IMR-90 (cell line): ENCODE measurements around the gene EXOC4. TPM values are rescaled to one million over a fixed set of nuclear protein-coding genes. Genes with fewer than 3 reads are reported as not detected.

Experiments used
- ATAC-seq: fragments of 200-7000 bp; cut with Tn5 transposase; 2 replicates; pipeline ENCODE4 v1.9.1; 2020; ENCODE audit warnings: low read depth, mild to moderate bottlenecking, moderate library complexity
- BruUV-seq: library from RNA; stranded (reverse); fragments of 400-500 nt; replicated peaks from 2 replicates; lab custom pipeline; 2021; lab: Mats Ljungman, UMichigan
- CTCF ChIA-PET: fragments of 300-600 bp; formaldehyde crosslinking; extraction: SDS; loops from one replicate; lab custom pipeline; 2021; ENCODE audit warnings: antibody characterized with exemption; lab: Yijun Ruan, JAX
- POLR2A ChIA-PET: fragments of 300-600 bp; sonication (Branson Sonifier 250); formaldehyde crosslinking; loops from one replicate; lab custom pipeline; 2022; ENCODE audit warnings: antibody characterized with exemption; ENCODE audit not compliant: unreplicated experiment; lab: Charles Lee
- DNase-seq: peaks from one replicate; pipeline ENCODE4 v3.0.0; 2013
- H2AFZ ChIP-seq: replicated peaks from 2 replicates; pipeline ENCODE3; 2013; ENCODE audit warnings: low read length, mild to moderate bottlenecking; ENCODE audit not compliant: poor library complexity
- H2AK5ac ChIP-seq: 2 replicates; pipeline ENCODE4 v1.6.1; 2013; ENCODE audit warnings: low read depth, low read length, inconsistent platforms
- H2AK9ac ChIP-seq: replicated peaks from 2 replicates; pipeline ENCODE3; 2013; ENCODE audit warnings: mild to moderate bottlenecking, low read depth, low read length, moderate library complexity; ENCODE audit not compliant: poor library complexity
- H2BK120ac ChIP-seq: 2 replicates; pipeline ENCODE4 v1.6.1; 2013; ENCODE audit warnings: low read depth, low read length, inconsistent platforms
- H2BK15ac ChIP-seq: 3 replicates; pipeline ENCODE4 v1.6.1; 2013; ENCODE audit warnings: low read depth, low read length, inconsistent platforms
- H2BK20ac ChIP-seq: 2 replicates; pipeline ENCODE4 v1.6.1; 2013; ENCODE audit warnings: low read depth, mild to moderate bottlenecking, inconsistent platforms, low read length, moderate library complexity
- H2BK5ac ChIP-seq: 2 replicates; pipeline ENCODE4 v1.6.1; 2013; ENCODE audit warnings: mild to moderate bottlenecking, low read depth, low read length, inconsistent platforms; ENCODE audit not compliant: poor library complexity, severe bottlenecking
- H3K14ac ChIP-seq: replicated peaks from 2 replicates; pipeline ENCODE4 v1.6.1; 2013; ENCODE audit warnings: low read depth, low read length, inconsistent platforms
- H3K18ac ChIP-seq: 2 replicates; pipeline ENCODE4 v1.6.1; 2013; ENCODE audit warnings: low read depth, low read length, control low read depth
- H3K23ac ChIP-seq: 2 replicates; pipeline ENCODE4 v1.6.1; 2013; ENCODE audit warnings: low read depth, low read length, inconsistent platforms
- H3K27ac ChIP-seq: 2 replicates; pipeline ENCODE4 v1.5.1; 2013; ENCODE audit warnings: mild to moderate bottlenecking, control low read depth, low read length; ENCODE audit not compliant: insufficient read depth
- H3K27me3 ChIP-seq: 2 replicates; pipeline ENCODE4 v1.6.1; 2013; ENCODE audit warnings: low read length; ENCODE audit not compliant: control insufficient read depth, insufficient read depth
- H3K36me3 ChIP-seq: 2 replicates; pipeline ENCODE4 v1.6.1; 2013; ENCODE audit warnings: low read length, mixed read lengths; ENCODE audit not compliant: control insufficient read depth, insufficient read depth
- H3K4ac ChIP-seq: 2 replicates; pipeline ENCODE4 v1.6.1; 2013; ENCODE audit warnings: low read depth, low read length, inconsistent platforms
- H3K4me1 ChIP-seq: 2 replicates; pipeline ENCODE4 v1.6.1; 2013; ENCODE audit warnings: low read length, mixed read lengths; ENCODE audit not compliant: control insufficient read depth, insufficient read depth
- H3K4me2 ChIP-seq: 2 replicates; pipeline ENCODE4 v1.6.1; 2013; ENCODE audit warnings: low read depth, mild to moderate bottlenecking, control low read depth, low read length, moderate library complexity
- H3K4me3 ChIP-seq: 2 replicates; pipeline ENCODE4 v1.5.1; 2013; ENCODE audit warnings: low read depth, mild to moderate bottlenecking, control low read depth, low read length, moderate library complexity; ENCODE audit not compliant: insufficient read depth
- H3K56ac ChIP-seq: 2 replicates; pipeline ENCODE4 v1.6.1; 2013; ENCODE audit warnings: low read length, inconsistent platforms; ENCODE audit not compliant: insufficient read depth; ENCODE audit errors: extremely low read depth
- H3K79me1 ChIP-seq, 2 experiments: 2 replicates each; pipeline ENCODE4 v1.6.1; 2013; ENCODE audit warnings: low read length in 2 of 2, inconsistent platforms in 1 of 2, low read depth in 1 of 2
- H3K9ac ChIP-seq: 2 replicates; pipeline ENCODE4 v1.6.1; 2013; ENCODE audit warnings: low read depth, low read length, control low read depth
- H3K9me1 ChIP-seq: 2 replicates; pipeline ENCODE4 v1.6.1; 2013; ENCODE audit warnings: low read length, inconsistent platforms; ENCODE audit not compliant: insufficient read depth
- H3K9me3 ChIP-seq: 2 replicates; pipeline ENCODE4 v1.6.1; 2013; ENCODE audit warnings: low read length; ENCODE audit not compliant: control insufficient read depth, insufficient read depth
- H4K20me1 ChIP-seq: 2 replicates; pipeline ENCODE4 v1.6.1; 2013; ENCODE audit warnings: low read length, inconsistent platforms; ENCODE audit not compliant: insufficient read depth
- H4K5ac ChIP-seq: 2 replicates; pipeline ENCODE4 v1.6.1; 2013; ENCODE audit warnings: mild to moderate bottlenecking, low read depth, low read length, control low read depth
- H4K8ac ChIP-seq, 2 experiments: 2 replicates each; pipeline ENCODE4 v1.6.1; 2013; ENCODE audit warnings: low read depth in 2 of 2, low read length in 2 of 2, control low read depth in 1 of 2, inconsistent platforms in 1 of 2
- H4K91ac ChIP-seq: 2 replicates; pipeline ENCODE4 v1.6.1; 2013; ENCODE audit warnings: low read depth, low read length, inconsistent platforms; ENCODE audit not compliant: insufficient read depth
- CHD1 ChIP-seq: IDR thresholded peaks from 2 replicates; pipeline ENCODE4 v1.6.1; 2012; ENCODE audit warnings: low read depth, low read length, improper control_type of control experiment
- MAZ ChIP-seq: IDR thresholded peaks from 2 replicates; pipeline ENCODE4 v1.6.1; 2012; ENCODE audit warnings: low read depth, mild to moderate bottlenecking, low read length, improper control_type of control experiment, moderate library complexity, borderline replicate concordance
- NFE2L2 ChIP-seq: fragments of 150-350 bp; IDR thresholded peaks from 2 replicates; pipeline ENCODE4 v1.6.1; 2016; ENCODE audit warnings: low read depth, mild to moderate bottlenecking, low read length
- POLR2A ChIP-seq: IDR thresholded peaks from 2 replicates; pipeline ENCODE4 v1.6.1; 2012; ENCODE audit warnings: mild to moderate bottlenecking, low read depth, low read length
- WGBS, 2 experiments: methylation state at CpG; one replicate each; pipeline versions ENCODE4 v1.1.5 to v1.1.7; 2013; ENCODE audit warnings: missing lambda C conversion rate in 2 of 2; ENCODE audit not compliant: insufficient read length in 1 of 2; ENCODE audit errors: extremely low coverage in 2 of 2; 5-methylcytosine and 5-hydroxymethylcytosine counted together
- dilution Hi-C: fragments of 300-500 bp; cut with HindIII; formaldehyde crosslinking; loops from one replicate; pipeline ENCODE4 v1.14.3; 2018; ENCODE audit warnings: low sequenced_read_pairs; ENCODE audit not compliant: unreplicated experiment
- in situ Hi-C: fragments of 300-500 bp; cut with MboI; formaldehyde crosslinking; loops from 3 replicates; pipeline ENCODE4 v1.14.3; 2019; ENCODE audit warnings: low sequenced_read_pairs, inconsistent platforms, mixed read lengths
- intact Hi-C: fragments of 100-400 bp; cut with micrococcal nuclease; formaldehyde crosslinking; loops from 2 replicates; pipeline ENCODE4 v1.10.0; 2022
- polyA plus RNA-seq, 3 experiments: library from polyadenylated mRNA; depleted of rRNA; stranded (reverse); fragments of >200 nt; gene quantifications; 2 replicates each; pipeline ENCODE4 v1.2.3, GENCODE V29; 2012; ENCODE audit warnings: low replicate concordance in 1 of 3
- total RNA-seq: library from RNA; depleted of rRNA; stranded (reverse); fragments of >200 nt; gene quantifications from 2 replicates; pipeline ENCODE4 v1.2.3, GENCODE V29; 2012

The EXOC4 gene
- total and polyA plus RNA-seq, 2 of the 4 experiments (the other 2 are of a cell fraction) = 25.4 to 94.6 TPM

DNA sequence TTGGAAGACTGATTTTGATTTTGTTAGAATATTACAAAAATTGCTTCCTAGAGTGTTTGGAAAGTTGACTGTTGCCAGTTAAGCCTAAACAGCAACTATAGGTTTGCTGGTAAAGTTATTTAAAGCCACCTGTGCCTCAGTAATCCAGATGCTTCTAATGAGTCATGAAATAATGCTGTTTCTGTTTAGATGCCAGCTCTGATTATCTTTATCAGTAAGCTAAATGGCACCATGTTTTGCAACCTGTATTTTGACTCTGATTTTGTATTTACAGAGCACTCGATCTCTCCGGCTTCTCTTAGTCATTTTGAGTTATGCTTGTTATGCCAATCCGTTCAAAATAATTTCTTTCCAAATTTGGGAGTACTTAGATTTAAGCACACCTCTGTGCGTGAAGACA, 366.1 kb downstream of the EXOC4 start:
- Histone ChIP-seq H3K27me3 (no peaks in the 10 kb centered on the region), H3K4me1 (no peaks in the 10 kb centered on the region), H3K9me3 (no peaks in the 10 kb centered on the region), H4K8ac (no peak overlapping the region), H3K4me2 (no peak overlapping the region), H2AK9ac (no peak overlapping the region), H3K27ac (no peak overlapping the region), H4K5ac (no peak overlapping the region), H2BK5ac (no peak overlapping the region), H3K23ac (no peak overlapping the region), H2BK120ac (no peak overlapping the region), H3K18ac (no peak overlapping the region), H3K4me3 (no peak overlapping the region), H3K56ac (no peak overlapping the region), H3K14ac (no peak overlapping the region), H3K36me3 (no peaks in the 10 kb centered on the region), H4K91ac (no peak overlapping the region), H2BK20ac (no peak overlapping the region), H4K20me1 (no peaks in the 10 kb centered on the region), H3K9ac (no peak overlapping the region), H2AFZ (no peak overlapping the region), H3K9me1 (no peaks in the 10 kb centered on the region), H2AK5ac (no peak overlapping the region), H2BK15ac (no peak overlapping the region), H3K79me1 (peaks cover 0 to 6% of the 10 kb centered on the region in 2 experiments; a peak in 1 of 4 replicates), H3K4ac (no peak overlapping the region)
- intact Hi-C loops = no loop called here
- POLR2A ChIA-PET = no interaction called here
- ATAC-seq (no peak), DNase-seq (no peak)
- TF ChIP-seq MAZ (no peak), CHD1 (no peak), NFE2L2 (no peak), POLR2A (no peak)
- CTCF ChIA-PET = no interaction called here
- no CpG with 5 or more reads among the region's 4 CpGs for WGBS, 2 experiments
- in situ Hi-C loops = no loop called here
- dilution Hi-C loops = no loop called here
- no TSS peak for BruUV-seq
